HepG2 (cell line): ENCODE data around the gene CADM1. TPM values are rescaled to one million over a fixed set of nuclear protein-coding genes. Genes with fewer than 3 reads are reported as not detected.
A peak's percentile ranks its signal among the peaks of the same experiment; 100 is the strongest.

ENCODE experiments used
- EP300 ChIP-seq, 3 experiments: sonication (generic) in 1 of 3; formaldehyde crosslinking in 1 of 3; IDR thresholded peaks; 2 replicates each; pipeline versions ENCODE4 v1.5.1 to v1.6.1; 2011 to 2020; ENCODE audit warnings: low read depth in 2 of 3, low read length in 2 of 3, borderline replicate concordance in 1 of 3, improper control_type of control experiment in 1 of 3, mild to moderate bottlenecking in 1 of 3, missing genetic modification reagents in 1 of 3, moderate library complexity in 1 of 3
- GATAD2A ChIP-seq: IDR thresholded peaks from 2 replicates; pipeline ENCODE4 v1.6.1; 2016
- ISL2 ChIP-seq: sonication (generic); formaldehyde crosslinking; IDR thresholded peaks from 2 replicates; pipeline ENCODE4 v1.5.0; 2020; ENCODE audit warnings: missing genetic modification reagents
- MAFK ChIP-seq, 2 experiments: IDR thresholded peaks in 1 of 2; conservative IDR thresholded peaks in 1 of 2; 2 replicates each; pipeline ENCODE4 v1.6.1; 2011; ENCODE audit warnings: improper control_type of control experiment in 2 of 2, low read length in 2 of 2
- NR2F6 ChIP-seq, 2 experiments: IDR thresholded peaks; 2 replicates each; pipeline ENCODE4 v1.6.1; 2016; ENCODE audit warnings: antibody characterized with exemption in 1 of 2, mild to moderate bottlenecking in 1 of 2
- RBM22 ChIP-seq: fragments of 200-400 bp; formaldehyde crosslinking; optimal IDR thresholded peaks from 2 replicates; pipeline ENCODE3; 2017; ENCODE audit warnings: mild to moderate bottlenecking, low read length, moderate library complexity
- RFX3 ChIP-seq: IDR thresholded peaks from 2 replicates; pipeline ENCODE4 v1.6.1; 2016; ENCODE audit warnings: missing biosample characterization, missing genetic modification reagents
- RXRB ChIP-seq: IDR thresholded peaks from 2 replicates; pipeline ENCODE4 v1.6.1; 2016; ENCODE audit warnings: borderline replicate concordance, missing genetic modification reagents, missing compliant biosample characterization
- TBX2 ChIP-seq: sonication (generic); formaldehyde crosslinking; IDR thresholded peaks from 2 replicates; pipeline ENCODE4 v1.5.0; 2020; ENCODE audit warnings: missing genetic modification reagents, mild to moderate bottlenecking, borderline replicate concordance
- THYN1 ChIP-seq: sonication (generic); formaldehyde crosslinking; IDR thresholded peaks from 2 replicates; pipeline ENCODE4 v1.8.1; 2023; ENCODE audit warnings: low read depth, mild to moderate bottlenecking, moderate library complexity, missing genetic modification reagents, borderline replicate concordance
- TSC22D2 ChIP-seq: sonication (generic); formaldehyde crosslinking; IDR thresholded peaks from 2 replicates; pipeline ENCODE4 v1.5.1; 2020; ENCODE audit warnings: missing genetic modification reagents, mild to moderate bottlenecking, borderline replicate concordance
- ZFAT ChIP-seq: sonication (generic); formaldehyde crosslinking; conservative IDR thresholded peaks from 2 replicates; pipeline ENCODE4 v1.8.1; 2023; ENCODE audit warnings: missing genetic modification reagents, inconsistent platforms
- ZMYM4 ChIP-seq: sonication (generic); formaldehyde crosslinking; IDR thresholded peaks from 2 replicates; pipeline ENCODE4 v1.8.1; 2023; ENCODE audit warnings: mild to moderate bottlenecking, missing genetic modification reagents
- ZNF12 ChIP-seq: sonication (generic); formaldehyde crosslinking; IDR thresholded peaks from 2 replicates; pipeline ENCODE4 v1.5.0; 2020; ENCODE audit warnings: missing genetic modification reagents
- ZNF138 ChIP-seq: sonication (generic); formaldehyde crosslinking; IDR thresholded peaks from 2 replicates; pipeline ENCODE4 v1.5.0; 2020; ENCODE audit warnings: mild to moderate bottlenecking, low read depth, missing genetic modification reagents
- ZNF317 ChIP-seq: sonication (generic); formaldehyde crosslinking; IDR thresholded peaks from 2 replicates; pipeline ENCODE4 v1.5.0; 2020; ENCODE audit warnings: mild to moderate bottlenecking, missing genetic modification reagents
- ZNF562 ChIP-seq: sonication (generic); formaldehyde crosslinking; IDR thresholded peaks from 2 replicates; pipeline ENCODE4 v1.8.0; 2022; ENCODE audit warnings: missing genetic modification reagents, borderline replicate concordance
- ZNF674 ChIP-seq: sonication (generic); formaldehyde crosslinking; IDR thresholded peaks from 2 replicates; pipeline ENCODE4 v1.5.0; 2020; ENCODE audit warnings: low read depth, mild to moderate bottlenecking, missing genetic modification reagents
- ZNF720 ChIP-seq: sonication (generic); formaldehyde crosslinking; IDR thresholded peaks from 2 replicates; pipeline ENCODE4 v1.4.0; 2020; ENCODE audit warnings: missing genetic modification reagents
- ZNF724P ChIP-seq: sonication (generic); formaldehyde crosslinking; IDR thresholded peaks from 2 replicates; pipeline ENCODE4 v1.8.0; 2022; ENCODE audit warnings: missing genetic modification reagents, borderline replicate concordance
- polyA plus RNA-seq, 8 experiments: library from polyadenylated mRNA; depleted of rRNA in 3 of 8; stranded (reverse) in 7 of 8; unstranded in 1 of 8; fragments of >200 nt; fragmentation: Illumina TruSeq in 4 of 8; extraction: Trizol in 4 of 8; gene quantifications; 2 replicates each; pipeline versions ENCODE4 v1.2.1 to v1.2.3, GENCODE V29; 2011 to 2016; ENCODE audit warnings: low read depth in 4 of 8, missing spikeins in 1 of 8, mixed read lengths in 1 of 8; ENCODE audit not compliant: insufficient read depth in 1 of 8
- total RNA-seq, 5 experiments: library from RNA; depleted of rRNA; stranded (reverse); fragments of >200 nt; fragmentation: Illumina TruSeq; extraction: Trizol; gene quantifications; 2 replicates each; pipeline ENCODE4 v1.2.3, GENCODE V29; 2016; ENCODE audit warnings: low read depth in 1 of 5
- TF ChIP-seq, protein P1 (sequence below): sonication (generic); formaldehyde crosslinking; IDR thresholded peaks from 2 replicates; pipeline ENCODE4 v1.4.0; 2020; ENCODE audit warnings: missing genetic modification reagents, borderline replicate concordance

The CADM1 gene
- total and polyA plus RNA-seq, 2 of the 13 experiments (the other 11 are each of a cell fraction or from before 2014, with no cell fraction given): 71.3 to 122 TPM

DNA sequence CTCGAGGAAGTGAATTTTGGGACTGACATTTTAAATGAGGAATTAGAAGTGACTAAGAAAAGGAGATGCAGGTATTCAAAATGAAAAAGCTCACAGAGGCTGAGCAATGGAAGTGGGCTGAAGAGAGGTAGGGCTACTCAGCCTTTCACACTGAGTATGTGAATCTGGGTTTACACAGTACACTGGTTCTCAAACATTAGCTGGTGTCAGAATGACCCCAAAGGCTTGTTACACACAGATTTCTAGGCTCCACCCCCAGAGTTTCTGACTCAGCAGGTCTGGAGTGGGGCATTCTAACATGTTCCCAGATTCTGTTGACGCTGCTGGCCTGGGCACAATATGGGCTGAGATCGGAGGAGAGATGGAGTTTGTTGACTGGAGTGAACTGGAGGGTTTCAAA is 32.8 kb downstream of the CADM1 start (continued):
- peak; percentile 24; the same call in 1 of the 2 replicates for TF ChIP-seq ZNF317 (CRISPR knock-in tag)
- TF ChIP-seq ZNF674: no peak
- no peak for TF ChIP-seq ISL2
- TF ChIP-seq THYN1 (CRISPR knock-in tag): no peak
- TF ChIP-seq ZNF720: no peak
- TF ChIP-seq ZMYM4 (CRISPR knock-in tag): peak; percentile 45; the same call in 1 of the 2 replicates
- no peak for TF ChIP-seq ZNF138
- TF ChIP-seq RBM22: peak; percentile 22
- peak; percentile 20; the same call in 1 of the 2 replicates for TF ChIP-seq TSC22D2
- TF ChIP-seq ZNF12 (CRISPR knock-in tag): no peak
- no peak for TF ChIP-seq RFX3 (CRISPR knock-in tag)
- TF ChIP-seq NR2F6 (IDR thresholded peaks at IDR 0.05): 0 out of 2 replicates have a peak, but pooled peaks have one; percentile 35
- peak; percentile 30; the same call in 1 of the 2 replicates for TF ChIP-seq NR2F6 (CRISPR knock-in tag; IDR thresholded peaks at IDR 0.05)
- no peak for TF ChIP-seq ZFAT (CRISPR knock-in tag)
- TF ChIP-seq ZNF724P (CRISPR knock-in tag): no peak
- peak; percentile 54; the same call in 1 of the 2 replicates for TF ChIP-seq TBX2 (CRISPR knock-in tag)
- TF ChIP-seq EP300 (IDR thresholded peaks at IDR 0.05; ENCODE audit: low read depth in 2 of 2, low read length in 2 of 2): peak in 1 of 2 experiments; percentile 17; a peak in 1 of 4 replicates
- TF ChIP-seq EP300 (CRISPR knock-in tag; IDR thresholded peaks at IDR 0.05; ENCODE audit: borderline replicate concordance): no peak
- 0 out of 2 replicates have a peak, but pooled peaks have one; percentile 10 for TF ChIP-seq RXRB (CRISPR knock-in tag)
- peak; percentile 31; the same call in 1 of the 2 replicates for TF ChIP-seq GATAD2A
- TF ChIP-seq ZNF562 (CRISPR knock-in tag): no peak
- peak; percentile 81 to 82 for TF ChIP-seq MAFK (conservative IDR thresholded peaks at IDR 0.05 in 1 of 2, IDR thresholded peaks at IDR 0.05 in 1 of 2; ENCODE audit: low read length in 2 of 2)
- TF ChIP-seq, protein P1, sequence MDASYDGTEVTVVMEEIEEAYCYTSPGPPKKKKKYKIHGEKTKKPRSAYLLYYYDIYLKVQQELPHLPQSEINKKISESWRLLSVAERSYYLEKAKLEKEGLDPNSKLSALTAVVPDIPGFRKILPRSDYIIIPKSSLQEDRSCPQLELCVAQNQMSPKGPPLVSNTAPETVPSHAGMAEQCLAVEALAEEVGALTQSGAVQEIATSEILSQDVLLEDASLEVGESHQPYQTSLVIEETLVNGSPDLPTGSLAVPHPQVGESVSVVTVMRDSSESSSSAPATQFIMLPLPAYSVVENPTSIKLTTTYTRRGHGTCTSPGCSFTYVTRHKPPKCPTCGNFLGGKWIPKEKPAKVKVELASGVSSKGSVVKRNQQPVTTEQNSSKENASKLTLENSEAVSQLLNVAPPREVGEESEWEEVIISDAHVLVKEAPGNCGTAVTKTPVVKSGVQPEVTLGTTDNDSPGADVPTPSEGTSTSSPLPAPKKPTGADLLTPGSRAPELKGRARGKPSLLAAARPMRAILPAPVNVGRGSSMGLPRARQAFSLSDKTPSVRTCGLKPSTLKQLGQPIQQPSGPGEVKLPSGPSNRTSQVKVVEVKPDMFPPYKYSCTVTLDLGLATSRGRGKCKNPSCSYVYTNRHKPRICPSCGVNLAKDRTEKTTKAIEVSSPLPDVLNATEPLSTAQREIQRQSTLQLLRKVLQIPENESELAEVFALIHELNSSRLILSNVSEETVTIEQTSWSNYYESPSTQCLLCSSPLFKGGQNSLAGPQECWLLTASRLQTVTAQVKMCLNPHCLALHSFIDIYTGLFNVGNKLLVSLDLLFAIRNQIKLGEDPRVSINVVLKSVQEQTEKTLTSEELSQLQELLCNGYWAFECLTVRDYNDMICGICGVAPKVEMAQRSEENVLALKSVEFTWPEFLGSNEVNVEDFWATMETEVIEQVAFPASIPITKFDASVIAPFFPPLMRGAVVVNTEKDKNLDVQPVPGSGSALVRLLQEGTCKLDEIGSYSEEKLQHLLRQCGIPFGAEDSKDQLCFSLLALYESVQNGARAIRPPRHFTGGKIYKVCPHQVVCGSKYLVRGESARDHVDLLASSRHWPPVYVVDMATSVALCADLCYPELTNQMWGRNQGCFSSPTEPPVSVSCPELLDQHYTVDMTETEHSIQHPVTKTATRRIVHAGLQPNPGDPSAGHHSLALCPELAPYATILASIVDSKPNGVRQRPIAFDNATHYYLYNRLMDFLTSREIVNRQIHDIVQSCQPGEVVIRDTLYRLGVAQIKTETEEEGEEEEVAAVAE (CRISPR knock-in tag): no peak
